MG63 (cell line): ENCODE results near the gene CREB5. TPM values are rescaled to one million over a fixed set of nuclear protein-coding genes. Genes with fewer than 3 reads are reported as not detected.

ENCODE experiments used
- DNase-seq: peaks from one replicate; pipeline ENCODE4 v3.0.0-alpha.2; 2020
- H3K27me3 ChIP-seq: fragments of 250-450 bp; sonication (Bioruptor Pico); 2 replicates; pipeline ENCODE4 v1.5.1; 2020; ENCODE audit warnings: mild to moderate bottlenecking, moderate library complexity
- H3K36me3 ChIP-seq: fragments of 250-450 bp; sonication (Bioruptor Pico); 2 replicates; pipeline ENCODE4 v1.5.1; 2020; ENCODE audit warnings: mild to moderate bottlenecking, moderate library complexity
- H3K4me3 ChIP-seq: fragments of 250-450 bp; sonication (Bioruptor Pico); 2 replicates; pipeline ENCODE4 v1.5.1; 2020; ENCODE audit warnings: mild to moderate bottlenecking, moderate library complexity
- H3K9me3 ChIP-seq: fragments of 250-450 bp; sonication (Bioruptor Pico); 2 replicates; pipeline ENCODE4 v1.5.1; 2020; ENCODE audit warnings: mild to moderate bottlenecking, moderate library complexity
- total RNA-seq: library from RNA; depleted of rRNA; stranded (reverse); fragments of >200 nt; shearing (Covaris generic); gene quantifications from 2 replicates; pipeline ENCODE4 v1.2.3, GENCODE V29; 2014; ENCODE audit warnings: low replicate concordance

CREB5 gene
- total RNA-seq, 1 experiment from 2014 or later: 19.4 TPM

DNA sequence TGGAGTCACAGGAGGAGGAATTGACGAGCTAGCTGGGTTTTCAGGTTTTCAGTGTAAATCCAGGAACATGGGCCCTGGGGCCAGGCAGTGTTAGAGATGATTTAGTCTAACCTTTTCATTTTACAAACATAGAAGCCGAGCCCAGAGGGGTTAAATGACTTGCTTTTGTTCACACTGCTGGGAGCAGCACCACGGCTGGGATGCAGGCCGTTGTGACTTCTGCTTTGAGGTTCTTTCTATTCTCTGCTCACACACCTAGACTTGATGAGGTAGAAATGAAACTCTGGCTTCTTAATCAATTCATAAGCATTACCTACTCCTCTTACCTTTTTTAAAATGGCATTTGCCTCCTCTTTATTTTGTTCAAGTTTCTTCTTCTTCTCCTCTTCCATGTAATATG, 36.4 kb downstream of the CREB5 start:
- no peaks in the 10 kb centered on the region for H3K9me3 ChIP-seq
- no peak overlapping the region for H3K4me3 ChIP-seq
- H3K36me3 ChIP-seq: peaks cover 27% of the 10 kb centered on the region
- no peaks in the 10 kb centered on the region for H3K27me3 ChIP-seq
- DNase-seq: no peak

DNA sequence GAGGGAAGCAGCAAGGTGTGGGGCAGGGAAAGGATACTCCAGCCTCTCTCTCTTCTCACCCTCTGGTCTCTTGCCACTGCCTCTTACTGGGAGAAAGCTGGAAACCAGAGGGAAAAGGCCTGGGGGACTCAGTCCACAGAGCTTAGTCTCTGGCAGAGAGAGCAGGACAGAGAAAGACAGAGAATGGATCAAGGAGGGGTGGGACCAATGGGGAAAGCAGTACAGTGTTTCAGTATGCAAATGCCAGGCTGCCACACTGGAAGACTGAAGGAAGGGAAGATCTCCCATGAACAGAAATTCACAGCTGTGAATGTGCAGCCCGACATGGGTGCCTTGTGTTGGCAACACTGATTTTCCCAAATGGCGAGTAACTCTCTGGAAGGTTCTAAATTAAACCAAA, 40.4 kb downstream of the CREB5 start:
- DNase-seq: no peak
- H3K4me3 ChIP-seq: no peak overlapping the region
- H3K9me3 ChIP-seq: no peaks in the 10 kb centered on the region
- H3K36me3 ChIP-seq: peaks cover 15% of the 10 kb centered on the region
- H3K27me3 ChIP-seq: no peaks in the 10 kb centered on the region

DNA sequence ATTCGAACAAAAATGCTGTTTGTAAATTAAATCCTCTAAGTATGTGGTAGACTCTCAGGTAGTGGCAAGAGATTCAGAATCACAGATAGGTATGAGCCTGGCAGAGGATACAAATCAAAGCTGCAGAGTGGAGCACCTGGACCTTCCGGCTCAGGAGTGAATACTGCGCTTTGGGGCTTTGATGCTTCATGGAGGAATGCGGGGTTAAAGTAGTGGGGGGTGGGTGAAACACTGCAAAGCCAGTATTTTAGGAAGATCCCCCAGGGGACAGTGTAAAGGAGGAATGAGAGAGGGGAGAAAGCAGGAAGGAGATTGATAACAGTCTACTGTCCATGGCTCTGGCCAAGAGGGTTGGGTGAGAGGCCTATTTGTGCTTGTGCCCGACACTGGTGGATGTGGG, 43.2 kb downstream of the CREB5 start:
- no peak overlapping the region for H3K4me3 ChIP-seq
- H3K36me3 ChIP-seq: peaks cover 9% of the 10 kb centered on the region
- no peak for DNase-seq
- H3K9me3 ChIP-seq: no peaks in the 10 kb centered on the region
- H3K27me3 ChIP-seq: no peaks in the 10 kb centered on the region

DNA sequence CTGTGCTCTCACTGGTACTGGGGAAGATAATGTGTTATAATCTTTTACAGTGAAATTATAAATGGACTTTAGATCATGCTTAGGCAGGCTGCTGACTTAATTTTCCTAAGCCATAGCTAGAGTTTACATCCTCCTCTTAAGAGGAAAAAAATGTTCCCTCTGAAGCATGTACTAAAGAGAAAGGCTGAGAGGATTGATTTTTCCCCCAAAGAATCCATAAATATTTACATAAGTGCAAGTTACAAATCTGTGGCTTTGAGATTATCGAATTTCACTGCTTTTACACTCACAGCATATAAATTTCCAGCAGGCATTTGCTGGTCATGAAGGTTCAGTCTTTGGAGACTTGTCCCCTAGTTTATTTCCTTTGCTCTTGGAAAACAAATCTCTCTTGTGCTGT, 43.7 kb downstream of the CREB5 start:
- Histone ChIP-seq H3K36me3 (peaks cover 9% of the 10 kb centered on the region), H3K9me3 (no peaks in the 10 kb centered on the region), H3K4me3 (no peak overlapping the region), H3K27me3 (no peaks in the 10 kb centered on the region)
- DNase-seq: no peak

DNA sequence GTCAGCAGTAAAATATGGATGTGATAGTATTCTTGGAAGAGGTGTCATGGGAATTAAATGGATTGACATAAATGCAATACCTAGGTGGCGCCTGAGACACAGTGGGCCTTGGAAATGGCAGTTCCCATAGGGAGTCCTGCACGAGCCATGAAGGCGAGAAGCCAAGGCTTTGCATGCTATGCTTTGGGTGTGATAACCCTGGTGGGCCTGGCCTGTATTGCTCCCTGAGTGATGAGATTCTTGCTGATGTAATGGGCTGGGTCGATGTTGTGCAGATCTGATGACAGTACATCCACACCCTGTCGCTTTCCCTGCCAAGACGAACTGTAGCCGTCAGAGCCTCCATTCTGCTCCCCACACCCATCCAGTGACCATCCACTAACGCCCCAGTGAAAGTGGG, 46.4 kb downstream of the CREB5 start:
- Histone ChIP-seq H3K9me3 (no peaks in the 10 kb centered on the region), H3K27me3 (no peaks in the 10 kb centered on the region), H3K36me3 (peaks cover 7% of the 10 kb centered on the region), H3K4me3 (no peak overlapping the region)
- DNase-seq: peak; percentile 31

DNA sequence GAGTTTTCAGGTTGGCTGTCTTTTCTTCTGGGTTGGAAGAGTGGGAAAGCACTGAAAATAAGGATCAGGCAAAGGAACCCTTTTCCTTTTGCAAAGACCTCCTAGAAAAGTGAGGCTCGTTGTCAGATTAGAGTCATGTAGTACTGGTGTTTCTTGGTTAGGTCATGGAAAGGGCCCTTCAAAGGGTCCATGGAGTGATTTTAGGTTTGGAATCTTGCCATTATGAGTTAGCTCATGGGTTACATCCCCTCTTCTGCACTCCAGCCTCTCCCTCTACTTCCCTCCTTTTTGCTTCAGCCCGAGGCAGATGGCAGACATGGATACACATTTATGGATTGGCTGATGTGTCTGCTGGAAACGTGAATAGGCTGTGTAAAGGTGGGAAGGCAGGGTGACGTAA, 47.0 kb downstream of the CREB5 start:
- Histone ChIP-seq H3K4me3 (no peak overlapping the region), H3K36me3 (peaks cover 7% of the 10 kb centered on the region), H3K9me3 (no peaks in the 10 kb centered on the region), H3K27me3 (no peaks in the 10 kb centered on the region)
- DNase-seq: no peak

DNA sequence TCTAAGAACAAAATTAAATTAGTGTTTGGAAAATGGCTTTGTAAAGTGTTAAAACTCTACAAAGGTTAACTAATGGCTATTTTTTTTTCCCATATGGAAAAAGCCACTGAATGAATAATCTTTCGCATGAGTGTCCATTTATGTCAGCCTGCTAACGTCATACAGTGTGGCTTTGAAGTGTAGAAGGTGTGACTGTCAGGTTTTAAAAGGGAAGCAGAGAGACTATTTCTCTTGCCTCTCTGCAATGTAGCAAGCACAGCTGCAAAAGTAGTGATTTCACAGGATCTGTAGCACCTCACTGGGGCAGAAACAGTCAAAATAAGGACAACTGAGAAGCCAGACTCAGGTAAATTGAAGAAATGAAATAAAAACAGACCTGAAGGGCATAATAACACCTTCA, 53.4 kb downstream of the CREB5 start:
- no peaks in the 10 kb centered on the region; the same call in 1 of the 2 replicates for H3K36me3 ChIP-seq
- no peaks in the 10 kb centered on the region for H3K27me3 ChIP-seq
- no peak for DNase-seq
- no peak overlapping the region for H3K4me3 ChIP-seq
- H3K9me3 ChIP-seq: no peaks in the 10 kb centered on the region

DNA sequence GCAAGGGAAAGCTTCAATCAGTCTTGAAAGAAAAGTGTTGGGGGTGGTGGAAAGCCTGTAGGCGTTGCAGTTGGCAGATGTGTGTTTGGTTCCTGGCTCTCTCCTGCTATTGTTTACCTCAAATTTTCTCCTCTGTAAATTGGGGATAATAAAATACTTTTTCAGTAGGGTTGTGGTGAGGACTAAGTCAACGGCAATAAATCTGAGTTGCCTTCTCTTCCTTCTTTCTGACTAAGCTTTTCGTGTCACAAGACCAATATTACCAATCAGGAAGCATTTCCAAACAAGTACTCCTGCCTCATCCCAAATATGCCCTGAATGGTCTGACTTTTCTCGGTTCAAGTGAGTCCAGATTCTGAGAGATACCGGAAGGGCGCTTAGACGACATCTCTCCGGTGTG, 54.0 kb downstream of the CREB5 start:
- Histone ChIP-seq H3K36me3 (no peaks in the 10 kb centered on the region; the same call in 1 of the 2 replicates), H3K9me3 (no peaks in the 10 kb centered on the region), H3K4me3 (no peak overlapping the region), H3K27me3 (no peaks in the 10 kb centered on the region)
- no peak for DNase-seq

DNA sequence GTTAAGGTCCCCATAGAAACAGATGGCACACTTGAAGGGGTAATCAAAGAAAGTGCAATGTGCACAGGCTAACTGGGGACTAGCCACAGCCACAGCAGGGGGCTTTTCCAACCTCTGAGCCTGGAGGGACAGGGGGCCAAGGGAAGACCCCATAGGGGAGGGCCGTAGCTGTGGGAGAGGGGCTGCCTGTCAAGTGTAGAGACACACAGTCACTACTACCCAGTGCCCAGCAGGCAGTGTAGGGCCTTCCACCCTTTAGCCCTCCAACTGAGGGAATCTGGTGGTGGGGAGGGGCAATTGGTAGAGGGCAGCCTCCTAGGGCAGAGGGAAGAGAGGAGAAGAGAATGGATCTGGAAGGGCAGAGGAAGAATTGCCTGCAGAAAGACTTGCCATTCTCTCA, 54.6 kb downstream of the CREB5 start:
- no peak for DNase-seq
- Histone ChIP-seq H3K4me3 (no peak overlapping the region), H3K36me3 (no peaks in the 10 kb centered on the region; the same call in 1 of the 2 replicates), H3K27me3 (no peaks in the 10 kb centered on the region), H3K9me3 (no peaks in the 10 kb centered on the region)

DNA sequence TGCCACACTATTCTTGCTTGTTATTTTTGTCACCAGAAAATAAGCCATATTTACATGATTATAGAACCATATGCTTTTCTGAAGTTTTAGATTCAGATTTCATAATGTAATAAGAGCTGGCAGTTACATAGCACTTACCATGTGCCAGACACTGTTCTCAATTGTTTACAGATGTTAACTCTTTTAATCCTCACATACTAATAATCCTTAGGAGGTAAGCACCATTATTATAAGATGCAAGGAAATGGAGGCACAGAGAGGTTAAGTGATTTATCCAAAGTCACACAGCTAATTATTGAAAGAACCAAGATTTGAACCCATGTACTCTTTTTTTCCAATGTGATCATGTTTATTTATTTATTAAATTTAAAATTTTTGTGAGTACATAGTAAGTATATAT, 57.2 kb downstream of the CREB5 start:
- Histone ChIP-seq H3K4me3 (no peak overlapping the region), H3K36me3 (no peaks in the 10 kb centered on the region), H3K9me3 (no peaks in the 10 kb centered on the region), H3K27me3 (no peaks in the 10 kb centered on the region)
- no peak for DNase-seq

DNA sequence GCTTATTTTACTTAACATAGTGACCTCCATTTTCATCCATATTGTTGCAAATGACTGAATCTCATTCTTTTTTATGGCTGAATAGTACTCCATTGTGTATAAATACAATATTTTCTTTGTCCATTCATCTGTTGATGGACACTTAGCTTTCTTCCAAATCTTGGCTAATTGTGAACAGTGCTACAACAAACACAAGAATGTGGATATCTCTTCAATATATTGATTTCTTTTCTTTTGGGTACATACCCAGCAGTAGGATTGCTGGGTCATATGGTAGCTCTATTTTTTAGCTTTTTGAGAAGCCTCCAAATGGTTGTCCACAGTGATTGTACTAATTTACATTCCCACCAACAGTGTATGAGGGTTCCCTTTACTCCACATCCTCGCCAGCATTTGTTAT, 58.0 kb downstream of the CREB5 start:
- H3K36me3 ChIP-seq: no peaks in the 10 kb centered on the region
- H3K27me3 ChIP-seq: no peaks in the 10 kb centered on the region
- no peaks in the 10 kb centered on the region for H3K9me3 ChIP-seq
- DNase-seq: no peak
- H3K4me3 ChIP-seq: no peak overlapping the region

DNA sequence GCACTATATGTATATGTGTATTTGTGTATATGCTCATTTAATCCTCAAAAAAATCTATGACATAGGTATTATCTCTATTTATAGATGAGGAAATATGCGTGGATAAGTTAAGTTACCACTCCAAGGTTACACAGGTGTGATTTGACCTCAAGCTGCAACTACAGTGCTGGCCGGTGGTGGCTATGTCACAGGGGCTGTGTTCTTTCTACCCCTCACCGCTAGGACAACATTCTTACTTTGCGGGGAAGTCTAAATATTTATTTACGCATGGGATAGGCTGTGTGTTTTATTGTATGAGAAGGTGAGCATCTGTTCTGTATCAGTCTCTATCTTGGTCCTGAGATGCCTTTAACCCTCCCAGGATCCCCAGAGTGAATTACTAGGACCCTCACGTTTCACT, 60.0 kb downstream of the CREB5 start:
- H3K4me3 ChIP-seq: no peak overlapping the region
- no peaks in the 10 kb centered on the region for H3K9me3 ChIP-seq
- no peaks in the 10 kb centered on the region for H3K27me3 ChIP-seq
- no peaks in the 10 kb centered on the region for H3K36me3 ChIP-seq
- no peak for DNase-seq

DNA sequence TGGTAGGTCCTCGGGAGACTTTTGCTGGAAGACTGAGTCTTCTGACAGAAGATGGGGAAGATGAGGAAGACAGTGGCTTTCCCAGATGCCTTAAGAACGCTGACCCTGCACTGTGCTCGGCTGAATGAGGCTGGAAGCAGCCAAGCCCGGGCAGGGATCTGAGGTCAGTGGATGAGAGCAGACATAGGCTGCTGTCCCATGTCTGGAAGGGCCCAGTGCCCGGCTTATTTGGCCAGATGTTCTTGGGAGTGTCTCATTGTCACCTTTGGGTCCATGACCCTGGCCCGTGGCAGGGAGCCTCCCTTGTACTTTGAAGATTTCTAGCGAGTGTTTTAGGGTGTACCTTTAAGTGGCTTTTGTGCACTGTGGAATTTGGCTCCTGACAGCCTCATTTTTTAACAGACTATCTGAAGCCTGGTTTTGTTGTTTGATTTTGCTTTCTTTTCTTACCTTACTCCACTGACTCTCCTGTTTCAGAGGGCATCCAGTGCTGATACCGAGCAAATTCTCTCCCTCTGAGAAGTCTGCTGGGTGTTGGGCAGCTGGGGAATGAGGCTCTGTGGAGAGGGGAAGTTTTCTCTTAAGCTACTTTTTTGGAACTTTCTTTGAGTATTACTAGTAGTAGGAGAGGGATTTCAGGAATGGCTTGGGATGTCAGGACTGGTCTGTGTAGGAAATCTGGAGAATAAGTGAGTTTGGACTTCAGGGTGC, 61.4 kb downstream of the CREB5 start:
- no peak overlapping the region for H3K4me3 ChIP-seq
- no peak for DNase-seq

DNA sequence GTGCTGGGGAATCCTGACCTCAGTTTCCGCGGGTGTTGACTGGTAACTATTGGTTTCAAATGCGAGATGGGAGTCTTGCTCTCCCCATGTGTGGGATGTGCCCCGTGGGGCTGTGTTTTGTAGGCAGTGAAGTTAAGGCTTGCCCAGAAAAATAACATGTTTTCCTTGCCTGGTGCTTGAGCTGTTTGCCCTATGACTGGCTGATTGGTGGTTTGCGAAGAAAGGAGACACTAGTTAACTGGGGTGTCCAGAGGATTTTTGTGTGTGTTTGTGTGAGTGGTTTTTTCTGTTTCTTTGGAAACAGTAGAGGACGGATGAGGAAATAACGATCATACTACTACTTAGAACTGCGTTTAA, 61.9 kb downstream of the CREB5 start:
- Histone ChIP-seq H3K27me3 (no peaks in the 10 kb centered on the region), H3K4me3 (no peak overlapping the region), H3K36me3 (no peaks in the 10 kb centered on the region), H3K9me3 (no peaks in the 10 kb centered on the region)
- no peak for DNase-seq

More for the DNA sequence above, 61.4 kb downstream of the CREB5 start:
- Histone ChIP-seq H3K9me3 (no peaks in the 10 kb centered on the region), H3K36me3 (no peaks in the 10 kb centered on the region), H3K27me3 (no peaks in the 10 kb centered on the region)

DNA sequence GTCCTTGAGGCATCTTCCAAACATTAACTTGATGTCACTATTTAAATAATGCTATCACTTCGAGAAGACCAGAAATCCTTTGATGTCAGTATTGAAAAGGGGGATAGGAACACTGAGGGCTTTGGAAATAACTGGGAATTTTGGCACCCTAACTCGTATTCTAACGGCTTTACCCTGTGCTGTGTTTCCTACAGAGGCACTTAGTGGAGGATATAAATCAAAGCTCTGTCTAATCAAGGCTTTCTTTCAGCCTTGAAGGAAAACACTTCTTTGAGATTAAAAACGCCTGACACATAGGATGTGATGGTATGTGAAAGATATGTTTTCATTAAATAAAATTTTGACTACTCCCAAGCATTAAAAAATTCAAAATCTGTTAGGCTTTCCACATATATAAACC, 62.3 kb downstream of the CREB5 start:
- Histone ChIP-seq H3K27me3 (no peaks in the 10 kb centered on the region), H3K36me3 (no peaks in the 10 kb centered on the region), H3K9me3 (no peaks in the 10 kb centered on the region), H3K4me3 (no peak overlapping the region)
- no peak for DNase-seq

DNA sequence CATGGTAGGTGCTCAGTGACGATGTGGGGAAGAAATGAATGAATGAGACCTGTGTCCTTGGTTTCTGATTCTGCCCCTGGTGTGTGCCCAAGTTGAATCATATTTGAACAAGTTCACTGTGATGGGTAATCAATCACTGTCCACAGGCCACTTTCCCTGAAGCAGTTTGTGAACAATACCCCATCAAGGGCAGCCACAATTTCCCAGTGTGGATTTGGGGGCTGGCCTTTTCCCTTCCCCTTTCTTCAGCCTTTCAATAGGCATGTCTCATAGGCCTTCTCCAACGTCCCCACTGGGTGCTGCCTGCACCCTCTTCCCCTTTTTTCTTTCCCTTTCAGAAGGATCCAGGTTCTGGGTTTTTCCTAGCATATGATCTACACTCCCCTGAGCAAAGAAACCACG, 64.7 kb downstream of the CREB5 start:
- DNase-seq: no peak
- H3K9me3 ChIP-seq: no peaks in the 10 kb centered on the region
- H3K36me3 ChIP-seq: peaks cover 2% of the 10 kb centered on the region; the same call in 1 of the 2 replicates
- no peaks in the 10 kb centered on the region for H3K27me3 ChIP-seq
- no peak overlapping the region for H3K4me3 ChIP-seq

DNA sequence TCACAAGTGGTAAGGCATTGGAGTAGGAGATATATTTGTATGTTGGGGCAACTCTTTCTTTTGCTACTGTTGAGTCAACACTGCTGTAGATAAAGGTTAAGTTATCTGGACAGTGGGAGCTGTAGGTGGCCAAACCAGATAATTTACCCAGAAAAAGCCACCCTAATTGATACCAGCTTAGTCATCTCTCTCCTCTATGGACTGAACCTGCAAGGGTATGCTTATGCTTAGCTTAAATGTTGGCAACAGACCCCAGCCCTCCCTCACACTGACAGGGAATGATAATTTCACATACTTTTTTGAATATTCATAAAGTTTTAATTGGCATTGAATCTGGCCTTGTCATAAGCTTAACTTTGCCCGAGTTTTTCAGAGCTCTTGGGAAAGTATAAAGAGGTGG, 66.3 kb downstream of the CREB5 start:
- H3K4me3 ChIP-seq: no peak overlapping the region
- peak; percentile 72 for DNase-seq
- no peaks in the 10 kb centered on the region for H3K9me3 ChIP-seq
- H3K36me3 ChIP-seq: peaks cover 2% of the 10 kb centered on the region; the same call in 1 of the 2 replicates
- H3K27me3 ChIP-seq: no peaks in the 10 kb centered on the region

DNA sequence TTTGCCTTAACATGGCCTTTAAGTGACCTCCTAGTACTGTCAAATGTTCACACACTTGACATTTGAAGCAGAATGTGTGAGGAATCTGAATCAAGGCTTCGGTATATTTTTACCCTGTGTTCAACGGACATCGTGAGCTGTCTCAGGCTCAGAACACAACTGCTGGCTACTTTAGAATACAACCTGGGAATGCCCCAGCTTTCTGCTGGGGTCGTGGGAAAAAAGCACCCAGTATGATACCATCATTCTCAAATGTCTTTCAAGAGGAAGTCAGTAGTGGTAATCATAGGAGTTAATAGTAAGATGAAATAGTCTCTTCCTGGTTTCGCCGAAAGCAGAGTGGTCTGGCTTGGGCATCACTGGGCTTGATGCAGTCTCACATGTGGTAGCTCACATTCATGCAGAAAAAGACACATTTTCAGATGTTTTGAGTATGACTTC, 67.2 kb downstream of the CREB5 start:
- Histone ChIP-seq H3K36me3 (peaks cover 2% of the 10 kb centered on the region; the same call in 1 of the 2 replicates), H3K27me3 (no peaks in the 10 kb centered on the region), H3K9me3 (no peaks in the 10 kb centered on the region), H3K4me3 (no peak overlapping the region)
- no peak for DNase-seq
